ENCODE results near the gene SLC44A2. TPM values are rescaled to one million over a fixed set of nuclear protein-coding genes. Genes with fewer than 3 reads are reported as not detected.

The SLC44A2 gene
- total and polyA plus RNA-seq, 2 of the 13 experiments (the other 11 are each of a cell fraction or from before 2014, with no cell fraction given) = 2.4 to 5.6 TPM

DNA sequence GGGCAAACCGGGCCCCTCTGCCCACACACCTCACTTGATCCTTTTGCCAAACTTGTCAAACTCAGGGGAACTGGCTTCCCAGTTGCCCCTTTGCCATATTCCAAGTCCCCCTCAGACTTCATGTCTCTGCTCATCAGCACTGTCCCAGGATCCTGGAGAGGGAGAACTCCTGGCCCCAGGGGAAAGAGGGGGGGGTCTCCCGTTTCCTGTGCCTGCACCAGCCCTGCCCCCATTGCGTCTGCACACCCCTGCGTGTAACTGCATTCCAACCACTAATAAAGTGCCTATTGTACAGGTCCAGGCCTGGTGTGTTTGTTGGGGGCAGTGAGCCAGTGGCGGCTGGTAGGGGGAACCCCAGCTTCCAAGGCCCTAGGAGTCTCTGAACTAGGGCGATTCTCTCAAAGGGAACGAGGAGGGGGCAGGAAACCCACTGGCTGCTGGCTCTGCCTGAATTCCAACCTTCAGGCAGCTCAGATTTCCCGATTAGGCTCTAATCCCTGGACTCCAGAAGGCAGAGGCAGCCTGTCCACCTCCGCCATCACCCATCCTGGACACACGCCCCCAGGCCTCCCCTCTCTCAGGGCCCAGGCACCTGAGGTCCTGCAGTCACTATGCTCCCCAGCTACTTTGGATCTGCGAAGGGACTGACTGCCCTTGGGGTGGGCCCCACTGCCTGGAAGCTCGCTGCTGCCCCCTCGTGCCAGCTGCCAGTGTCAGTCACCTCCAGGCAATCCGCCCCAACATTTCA lies 19.1 kb downstream of the SLC44A2 start (continued):
- TF ChIP-seq ZNF33A (CRISPR knock-in tag; IDR thresholded peaks at IDR 0.05; ENCODE audit: borderline replicate concordance) (no peak), KDM2A (CRISPR knock-in tag; IDR thresholded peaks at IDR 0.05; ENCODE audit: borderline replicate concordance, low read depth) (peak; percentile 67; the same call in 1 of the 2 replicates), CENPT (CRISPR knock-in tag; IDR thresholded peaks at IDR 0.05; ENCODE audit: low read depth) (no peak), IKZF1 (IDR thresholded peaks at IDR 0.05) (no peak), ZNF569 (CRISPR knock-in tag; IDR thresholded peaks at IDR 0.05; ENCODE audit: borderline replicate concordance) (no peak), ESRRA (CRISPR knock-in tag; IDR thresholded peaks at IDR 0.05; ENCODE audit: low read depth) (no peak), POGZ (CRISPR knock-in tag; IDR thresholded peaks at IDR 0.05) (no peak), TBX3 (IDR thresholded peaks at IDR 0.05; ENCODE audit: borderline replicate concordance) (no peak), NKX3-1 (CRISPR knock-in tag; IDR thresholded peaks at IDR 0.05) (no peak)
- TF ChIP-seq, protein P1, sequence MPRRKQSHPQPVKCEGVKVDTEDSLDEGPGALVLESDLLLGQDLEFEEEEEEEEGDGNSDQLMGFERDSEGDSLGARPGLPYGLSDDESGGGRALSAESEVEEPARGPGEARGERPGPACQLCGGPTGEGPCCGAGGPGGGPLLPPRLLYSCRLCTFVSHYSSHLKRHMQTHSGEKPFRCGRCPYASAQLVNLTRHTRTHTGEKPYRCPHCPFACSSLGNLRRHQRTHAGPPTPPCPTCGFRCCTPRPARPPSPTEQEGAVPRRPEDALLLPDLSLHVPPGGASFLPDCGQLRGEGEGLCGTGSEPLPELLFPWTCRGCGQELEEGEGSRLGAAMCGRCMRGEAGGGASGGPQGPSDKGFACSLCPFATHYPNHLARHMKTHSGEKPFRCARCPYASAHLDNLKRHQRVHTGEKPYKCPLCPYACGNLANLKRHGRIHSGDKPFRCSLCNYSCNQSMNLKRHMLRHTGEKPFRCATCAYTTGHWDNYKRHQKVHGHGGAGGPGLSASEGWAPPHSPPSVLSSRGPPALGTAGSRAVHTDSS (CRISPR knock-in tag; conservative IDR thresholded peaks at IDR 0.05) = no peak
- TF ChIP-seq, protein P2, sequence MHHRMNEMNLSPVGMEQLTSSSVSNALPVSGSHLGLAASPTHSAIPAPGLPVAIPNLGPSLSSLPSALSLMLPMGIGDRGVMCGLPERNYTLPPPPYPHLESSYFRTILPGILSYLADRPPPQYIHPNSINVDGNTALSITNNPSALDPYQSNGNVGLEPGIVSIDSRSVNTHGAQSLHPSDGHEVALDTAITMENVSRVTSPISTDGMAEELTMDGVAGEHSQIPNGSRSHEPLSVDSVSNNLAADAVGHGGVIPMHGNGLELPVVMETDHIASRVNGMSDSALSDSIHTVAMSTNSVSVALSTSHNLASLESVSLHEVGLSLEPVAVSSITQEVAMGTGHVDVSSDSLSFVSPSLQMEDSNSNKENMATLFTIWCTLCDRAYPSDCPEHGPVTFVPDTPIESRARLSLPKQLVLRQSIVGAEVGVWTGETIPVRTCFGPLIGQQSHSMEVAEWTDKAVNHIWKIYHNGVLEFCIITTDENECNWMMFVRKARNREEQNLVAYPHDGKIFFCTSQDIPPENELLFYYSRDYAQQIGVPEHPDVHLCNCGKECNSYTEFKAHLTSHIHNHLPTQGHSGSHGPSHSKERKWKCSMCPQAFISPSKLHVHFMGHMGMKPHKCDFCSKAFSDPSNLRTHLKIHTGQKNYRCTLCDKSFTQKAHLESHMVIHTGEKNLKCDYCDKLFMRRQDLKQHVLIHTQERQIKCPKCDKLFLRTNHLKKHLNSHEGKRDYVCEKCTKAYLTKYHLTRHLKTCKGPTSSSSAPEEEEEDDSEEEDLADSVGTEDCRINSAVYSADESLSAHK (CRISPR knock-in tag; IDR thresholded peaks at IDR 0.05; ENCODE audit: borderline replicate concordance) = no peak
- TF ChIP-seq, protein P3, sequence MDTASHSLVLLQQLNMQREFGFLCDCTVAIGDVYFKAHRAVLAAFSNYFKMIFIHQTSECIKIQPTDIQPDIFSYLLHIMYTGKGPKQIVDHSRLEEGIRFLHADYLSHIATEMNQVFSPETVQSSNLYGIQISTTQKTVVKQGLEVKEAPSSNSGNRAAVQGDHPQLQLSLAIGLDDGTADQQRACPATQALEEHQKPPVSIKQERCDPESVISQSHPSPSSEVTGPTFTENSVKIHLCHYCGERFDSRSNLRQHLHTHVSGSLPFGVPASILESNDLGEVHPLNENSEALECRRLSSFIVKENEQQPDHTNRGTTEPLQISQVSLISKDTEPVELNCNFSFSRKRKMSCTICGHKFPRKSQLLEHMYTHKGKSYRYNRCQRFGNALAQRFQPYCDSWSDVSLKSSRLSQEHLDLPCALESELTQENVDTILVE (CRISPR knock-in tag; IDR thresholded peaks at IDR 0.05) = no peak
- TF ChIP-seq, protein P4, sequence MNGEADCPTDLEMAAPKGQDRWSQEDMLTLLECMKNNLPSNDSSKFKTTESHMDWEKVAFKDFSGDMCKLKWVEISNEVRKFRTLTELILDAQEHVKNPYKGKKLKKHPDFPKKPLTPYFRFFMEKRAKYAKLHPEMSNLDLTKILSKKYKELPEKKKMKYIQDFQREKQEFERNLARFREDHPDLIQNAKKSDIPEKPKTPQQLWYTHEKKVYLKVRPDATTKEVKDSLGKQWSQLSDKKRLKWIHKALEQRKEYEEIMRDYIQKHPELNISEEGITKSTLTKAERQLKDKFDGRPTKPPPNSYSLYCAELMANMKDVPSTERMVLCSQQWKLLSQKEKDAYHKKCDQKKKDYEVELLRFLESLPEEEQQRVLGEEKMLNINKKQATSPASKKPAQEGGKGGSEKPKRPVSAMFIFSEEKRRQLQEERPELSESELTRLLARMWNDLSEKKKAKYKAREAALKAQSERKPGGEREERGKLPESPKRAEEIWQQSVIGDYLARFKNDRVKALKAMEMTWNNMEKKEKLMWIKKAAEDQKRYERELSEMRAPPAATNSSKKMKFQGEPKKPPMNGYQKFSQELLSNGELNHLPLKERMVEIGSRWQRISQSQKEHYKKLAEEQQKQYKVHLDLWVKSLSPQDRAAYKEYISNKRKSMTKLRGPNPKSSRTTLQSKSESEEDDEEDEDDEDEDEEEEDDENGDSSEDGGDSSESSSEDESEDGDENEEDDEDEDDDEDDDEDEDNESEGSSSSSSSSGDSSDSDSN (CRISPR knock-in tag; IDR thresholded peaks at IDR 0.05) = peak; percentile 31
- TF ChIP-seq, protein P5, sequence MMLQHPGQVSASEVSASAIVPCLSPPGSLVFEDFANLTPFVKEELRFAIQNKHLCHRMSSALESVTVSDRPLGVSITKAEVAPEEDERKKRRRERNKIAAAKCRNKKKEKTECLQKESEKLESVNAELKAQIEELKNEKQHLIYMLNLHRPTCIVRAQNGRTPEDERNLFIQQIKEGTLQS (CRISPR knock-in tag; IDR thresholded peaks at IDR 0.05) = no peak
- TF ChIP-seq, protein P6, sequence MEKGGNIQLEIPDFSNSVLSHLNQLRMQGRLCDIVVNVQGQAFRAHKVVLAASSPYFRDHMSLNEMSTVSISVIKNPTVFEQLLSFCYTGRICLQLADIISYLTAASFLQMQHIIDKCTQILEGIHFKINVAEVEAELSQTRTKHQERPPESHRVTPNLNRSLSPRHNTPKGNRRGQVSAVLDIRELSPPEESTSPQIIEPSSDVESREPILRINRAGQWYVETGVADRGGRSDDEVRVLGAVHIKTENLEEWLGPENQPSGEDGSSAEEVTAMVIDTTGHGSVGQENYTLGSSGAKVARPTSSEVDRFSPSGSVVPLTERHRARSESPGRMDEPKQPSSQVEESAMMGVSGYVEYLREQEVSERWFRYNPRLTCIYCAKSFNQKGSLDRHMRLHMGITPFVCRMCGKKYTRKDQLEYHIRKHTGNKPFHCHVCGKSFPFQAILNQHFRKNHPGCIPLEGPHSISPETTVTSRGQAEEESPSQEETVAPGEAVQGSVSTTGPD (CRISPR knock-in tag; IDR thresholded peaks at IDR 0.05) = no peak
- TF ChIP-seq, protein P7, sequence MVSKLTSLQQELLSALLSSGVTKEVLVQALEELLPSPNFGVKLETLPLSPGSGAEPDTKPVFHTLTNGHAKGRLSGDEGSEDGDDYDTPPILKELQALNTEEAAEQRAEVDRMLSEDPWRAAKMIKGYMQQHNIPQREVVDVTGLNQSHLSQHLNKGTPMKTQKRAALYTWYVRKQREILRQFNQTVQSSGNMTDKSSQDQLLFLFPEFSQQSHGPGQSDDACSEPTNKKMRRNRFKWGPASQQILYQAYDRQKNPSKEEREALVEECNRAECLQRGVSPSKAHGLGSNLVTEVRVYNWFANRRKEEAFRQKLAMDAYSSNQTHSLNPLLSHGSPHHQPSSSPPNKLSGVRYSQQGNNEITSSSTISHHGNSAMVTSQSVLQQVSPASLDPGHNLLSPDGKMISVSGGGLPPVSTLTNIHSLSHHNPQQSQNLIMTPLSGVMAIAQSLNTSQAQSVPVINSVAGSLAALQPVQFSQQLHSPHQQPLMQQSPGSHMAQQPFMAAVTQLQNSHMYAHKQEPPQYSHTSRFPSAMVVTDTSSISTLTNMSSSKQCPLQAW (CRISPR knock-in tag; IDR thresholded peaks at IDR 0.05) = peak; percentile 44; the same call in 1 of the 2 replicates

Data from HepG2 (cell line).